HG03103 (cell line): ENCODE measurements around the gene SNTA1.
"Not testable (repeated sequence)": the region's sequence is repeated elsewhere in the genome, so short reads cannot be mapped to it uniquely, and the experiment has no call there.

Experiments used
- ATAC-seq: cut with Tn5 transposase; IDR thresholded peaks from one replicate; pipeline ENCODE4 v1.9.1; 2021; ENCODE audit warnings: low read depth; ENCODE audit not compliant: unreplicated experiment

SNTA1 gene

DNA sequence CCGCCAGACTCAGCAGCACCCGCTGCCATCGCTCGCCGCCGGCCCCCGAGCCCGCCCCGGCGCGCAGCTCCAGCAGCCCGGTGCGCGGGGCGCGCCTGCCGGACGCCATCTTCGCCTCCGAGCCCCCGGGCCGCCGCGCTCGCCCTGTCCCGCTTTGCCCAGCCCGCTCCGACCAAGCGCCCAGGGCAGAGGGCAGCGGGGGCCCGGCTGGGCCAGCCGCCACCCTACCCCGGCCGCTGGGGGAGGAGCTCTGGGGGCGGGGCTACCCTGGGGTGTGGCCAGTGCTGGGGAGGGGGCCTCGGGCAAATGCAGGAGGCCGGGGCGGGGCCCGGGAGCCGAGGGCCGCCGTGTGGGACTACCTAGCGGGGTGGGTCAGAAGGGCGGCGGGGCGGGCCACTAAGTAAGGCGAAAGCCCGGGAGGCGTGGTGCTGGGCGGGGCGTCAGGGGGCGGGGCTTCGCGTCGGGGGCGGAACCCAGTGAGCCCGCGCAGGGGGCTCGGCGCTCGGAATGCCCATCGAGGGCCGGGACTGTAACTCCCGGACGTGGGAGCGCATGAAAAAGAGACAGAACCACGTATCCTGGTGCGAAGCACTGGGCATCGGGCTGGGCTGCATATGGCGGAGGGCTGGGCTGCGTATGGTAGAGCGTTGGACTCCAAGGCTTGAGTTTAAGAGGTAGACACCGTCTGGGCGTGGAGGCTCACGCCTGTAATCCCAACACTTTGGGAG, at the start of gene SNTA1:
Gene SNTA1 (minus strand): TSS at position 252 of the 728 bp plus-strand sequence. CDS start 143 bp downstream, at position 109.
- peak; percentile 66 for ATAC-seq

DNA sequence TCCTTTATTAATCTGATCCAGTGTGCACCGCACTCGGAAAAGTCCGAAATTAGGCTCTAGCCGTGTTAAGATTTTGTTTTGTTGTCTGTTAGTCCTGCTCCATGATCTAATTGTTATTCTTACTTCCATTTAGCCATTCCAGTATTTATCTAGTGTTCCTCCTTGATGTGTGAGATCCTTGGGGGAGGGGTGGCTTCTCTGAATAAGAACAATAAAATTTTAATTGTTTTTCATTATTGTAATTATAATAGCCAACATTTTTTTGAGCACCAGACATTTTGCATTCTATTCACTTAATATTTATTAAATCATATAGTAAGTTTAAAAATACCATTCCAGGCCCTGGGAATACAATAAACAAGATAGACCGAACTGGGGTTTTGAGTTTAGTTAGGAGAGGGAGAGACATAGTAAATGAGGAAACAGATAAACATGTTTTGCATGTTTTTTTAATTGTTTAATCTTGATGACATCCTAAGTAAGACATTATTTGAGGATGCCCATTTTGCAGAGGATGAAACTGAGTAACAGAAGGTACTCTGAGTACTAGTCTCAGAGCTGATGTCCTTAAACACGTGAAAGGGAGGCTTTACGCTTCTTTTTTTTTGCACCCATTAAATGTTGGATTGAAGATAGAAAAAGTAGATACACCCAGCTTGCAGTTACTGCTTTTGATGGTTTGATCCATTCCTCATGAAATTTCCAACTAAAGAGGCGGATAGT, 47.5 kb upstream of the SNTA1 start:
- no peak for ATAC-seq

DNA sequence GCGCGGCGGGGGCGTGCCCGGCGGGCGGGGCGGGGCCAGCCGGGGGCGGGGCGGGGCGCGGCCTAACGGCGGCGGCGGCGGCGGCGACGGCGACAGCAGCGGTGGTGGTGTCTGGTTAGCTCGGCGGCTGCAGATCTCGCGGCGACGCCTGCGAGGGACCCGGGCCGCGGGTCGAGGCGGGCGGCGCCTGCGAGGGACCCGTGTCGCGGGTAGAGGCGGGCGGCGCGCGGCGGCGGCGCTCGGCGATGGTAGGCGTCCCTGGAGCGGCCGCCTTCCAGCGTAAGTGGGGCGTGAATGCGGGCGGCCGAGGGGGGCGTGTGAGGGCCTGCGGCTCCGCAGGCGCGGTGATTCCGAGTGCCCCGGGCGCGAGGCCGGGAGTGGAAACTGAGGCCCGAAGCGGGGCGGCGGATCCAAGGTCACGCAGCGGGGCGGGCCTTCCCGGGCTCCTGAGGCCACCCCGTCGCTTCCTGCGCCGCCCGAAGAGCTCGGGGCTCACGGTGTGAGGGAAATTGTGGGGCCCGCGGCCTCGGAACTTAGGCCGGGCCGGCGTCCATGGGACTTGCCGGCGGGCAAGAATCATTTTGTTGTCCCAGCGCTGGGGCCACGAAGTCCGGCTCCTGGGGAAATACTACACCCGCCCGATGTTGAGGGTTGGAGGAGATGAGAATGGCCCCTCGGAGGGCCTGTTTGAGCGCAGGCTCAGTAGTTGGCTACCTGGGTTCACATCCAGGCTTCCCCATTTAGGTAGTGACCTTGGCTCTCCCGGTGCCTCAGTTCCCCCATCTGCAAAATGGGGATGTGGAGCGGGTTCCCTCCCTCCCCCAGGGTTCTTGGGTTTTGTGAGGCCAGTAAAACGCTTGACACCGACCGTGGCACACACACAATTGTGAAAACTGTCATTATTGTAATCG, 46.7 kb upstream of the SNTA1 start, which contains the start of gene CBFA2T2:
Gene CBFA2T2 (plus strand): TSS at position 74 of the 911 bp plus-strand sequence. CDS start 172 bp downstream, at position 246.
- peak; percentile 45 for ATAC-seq

DNA sequence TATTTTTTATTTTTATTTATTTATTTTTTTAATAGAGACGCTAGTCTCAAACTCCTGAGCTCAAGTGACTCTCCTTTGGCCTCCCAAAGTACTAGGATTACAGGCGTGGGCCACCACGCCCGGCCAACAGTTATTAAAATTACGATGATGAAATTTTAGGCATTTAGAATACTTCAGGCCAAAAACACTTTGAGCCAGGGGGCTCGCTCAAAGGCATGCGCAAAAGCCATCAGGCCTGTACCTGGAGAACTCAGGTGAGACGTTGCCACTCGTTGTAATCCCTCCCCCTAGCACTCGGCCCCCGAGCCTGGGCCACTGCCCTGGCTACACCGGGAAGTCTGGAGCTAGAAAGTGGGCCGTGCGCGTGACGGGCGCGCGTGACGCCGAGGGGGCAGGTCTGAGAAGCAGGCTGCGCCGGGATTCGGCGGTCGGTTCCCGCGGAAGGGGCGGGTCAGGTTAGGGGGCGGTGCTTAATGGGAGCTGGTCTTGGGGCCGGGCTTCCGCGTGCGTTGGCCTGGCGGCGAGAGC, 46.0 kb upstream of the SNTA1 start:
- peak; percentile 92 for ATAC-seq

DNA sequence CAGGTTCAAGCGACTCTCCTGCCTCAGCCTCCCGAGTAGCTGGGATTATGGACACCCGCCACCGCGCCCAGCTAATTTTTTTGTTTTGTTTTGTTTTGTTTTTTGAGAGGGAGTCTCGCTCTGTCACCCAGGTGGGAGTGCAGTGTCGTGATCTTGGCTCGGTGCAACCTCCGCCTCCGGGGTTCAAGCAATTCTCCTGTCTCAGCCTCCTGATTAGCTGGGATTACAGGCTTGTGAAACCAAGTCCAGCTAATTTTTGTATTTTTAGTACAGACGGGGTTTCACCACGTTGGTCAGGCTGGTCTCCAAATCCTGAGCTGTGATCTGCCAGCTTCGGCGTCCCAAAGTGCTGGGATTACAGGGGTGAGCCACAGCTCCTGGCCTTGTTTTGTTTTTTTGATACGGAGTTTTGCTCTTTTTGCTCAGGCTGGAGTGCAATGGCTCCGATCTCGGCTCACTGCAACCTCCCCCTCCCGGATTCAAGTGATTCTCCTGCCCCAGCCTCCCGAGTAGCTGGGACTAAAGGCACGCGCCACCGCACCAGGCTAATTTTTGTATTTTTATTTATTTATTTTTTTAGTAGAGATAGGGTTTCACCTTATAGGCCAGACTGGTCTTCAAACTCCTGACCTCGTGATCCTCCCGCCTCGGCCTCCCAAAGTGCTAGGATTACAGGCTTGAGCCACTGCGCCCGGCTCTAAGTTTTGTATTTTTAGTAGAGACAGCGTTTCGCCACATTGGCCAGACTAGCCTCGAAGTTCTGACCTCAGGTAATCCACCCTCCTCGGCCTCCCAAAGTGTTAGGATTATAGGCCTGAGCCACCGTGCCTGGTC, 45.3 kb upstream of the SNTA1 start:
- ATAC-seq = not testable (repeated sequence)

DNA sequence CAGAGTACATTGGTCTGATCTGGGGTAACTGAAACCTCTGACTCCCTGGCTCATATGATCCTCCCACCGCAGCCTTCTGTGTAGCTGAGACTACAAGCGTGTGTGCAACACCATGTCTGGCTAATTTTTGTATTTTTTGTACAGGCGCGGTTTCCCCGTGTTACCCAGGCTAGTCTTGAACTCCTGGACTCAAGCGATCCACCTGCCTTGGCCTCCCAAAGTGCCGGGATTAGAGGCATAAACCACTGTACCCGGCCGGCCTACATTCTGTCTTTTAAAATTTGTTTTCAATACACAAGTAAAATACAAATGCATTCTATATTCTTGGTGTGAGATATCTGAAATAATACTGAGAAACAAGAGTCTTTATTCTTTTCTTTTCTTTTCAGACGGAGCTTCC, 44.6 kb upstream of the SNTA1 start:
- no peak for ATAC-seq

DNA sequence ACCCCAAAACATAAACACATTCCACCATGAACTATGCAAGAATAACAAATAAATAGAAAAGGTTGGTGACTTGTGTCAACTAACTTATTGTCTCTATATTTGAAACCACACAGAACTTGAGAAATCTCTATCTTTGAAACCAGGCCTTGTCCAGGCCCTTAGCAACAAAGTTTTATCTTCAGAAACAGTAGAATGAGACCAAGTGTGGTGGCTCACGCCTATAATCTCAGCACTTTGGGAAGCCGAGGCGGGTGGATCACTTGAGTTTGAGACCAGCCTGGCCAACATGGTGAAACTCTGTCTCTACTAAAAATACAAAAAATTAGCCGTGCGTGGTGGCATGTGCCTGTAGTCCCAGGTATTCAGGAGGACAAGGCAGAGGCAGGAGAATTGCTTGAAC, 39.6 kb upstream of the SNTA1 start:
- ATAC-seq = not testable (repeated sequence)

DNA sequence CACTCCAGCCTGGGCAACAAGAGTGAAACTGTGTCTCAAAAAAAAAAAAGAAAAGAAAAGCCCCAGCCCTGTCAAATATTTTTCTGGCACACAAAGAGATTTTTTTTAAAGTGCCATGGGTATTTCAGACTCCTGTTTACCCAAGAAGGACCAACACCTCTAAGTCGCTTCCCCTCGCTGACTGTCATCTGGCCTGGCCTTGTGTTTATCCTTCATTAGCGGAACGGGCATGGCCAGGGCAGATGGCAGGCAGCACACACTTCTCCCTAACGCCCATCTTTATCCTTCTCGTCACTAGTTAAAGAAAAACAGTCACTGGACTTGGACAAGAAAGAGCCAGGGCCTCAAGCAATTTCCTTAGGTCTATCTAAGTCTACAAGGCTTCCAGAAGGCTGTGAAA, 39.0 kb upstream of the SNTA1 start:
- ATAC-seq = no peak

DNA sequence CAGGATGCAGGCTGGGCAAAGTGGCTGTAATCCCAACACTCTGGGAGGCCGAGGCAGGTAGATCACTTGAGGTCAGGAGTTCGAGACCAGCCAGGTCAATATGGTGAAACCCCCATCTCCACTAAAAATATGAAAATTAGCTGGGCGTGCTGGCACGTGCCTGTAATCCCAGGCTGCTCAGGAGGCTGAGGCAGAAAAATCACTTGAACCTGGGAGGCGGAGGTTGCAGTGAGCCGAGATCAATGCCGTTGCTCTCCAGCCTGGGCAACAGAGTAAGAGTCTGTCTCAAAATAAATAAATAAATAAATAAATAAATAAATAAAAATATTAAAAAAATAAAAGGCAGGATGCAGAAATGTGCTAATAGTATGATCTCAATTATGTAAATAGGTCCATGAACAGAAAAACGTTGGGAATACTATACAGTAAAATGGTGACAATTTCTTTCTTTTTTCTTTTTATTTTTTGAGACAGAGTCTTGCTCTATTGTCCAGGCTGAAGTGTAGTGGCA, 37.9 kb upstream of the SNTA1 start:
- no peak for ATAC-seq

DNA sequence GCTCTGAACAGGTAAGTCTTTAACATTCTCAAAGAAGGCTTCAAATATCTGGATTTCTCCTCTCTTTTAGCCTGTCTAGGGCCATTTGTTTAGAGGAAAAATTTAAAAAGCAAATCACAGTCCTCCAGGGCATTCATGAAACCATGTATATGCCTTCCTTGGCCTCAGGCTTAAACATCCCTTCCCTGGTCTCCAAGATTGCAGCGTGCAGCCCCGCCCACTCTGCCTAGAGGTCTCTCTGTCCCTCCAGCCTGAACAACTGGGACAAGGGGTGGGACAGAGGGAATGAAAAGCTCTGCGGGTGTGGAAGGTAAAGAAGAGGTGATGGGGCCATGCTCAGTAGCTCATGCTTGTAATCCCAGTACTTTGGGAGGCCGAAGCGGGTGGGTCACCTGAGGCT, 36.5 kb upstream of the SNTA1 start:
- ATAC-seq = no peak

DNA sequence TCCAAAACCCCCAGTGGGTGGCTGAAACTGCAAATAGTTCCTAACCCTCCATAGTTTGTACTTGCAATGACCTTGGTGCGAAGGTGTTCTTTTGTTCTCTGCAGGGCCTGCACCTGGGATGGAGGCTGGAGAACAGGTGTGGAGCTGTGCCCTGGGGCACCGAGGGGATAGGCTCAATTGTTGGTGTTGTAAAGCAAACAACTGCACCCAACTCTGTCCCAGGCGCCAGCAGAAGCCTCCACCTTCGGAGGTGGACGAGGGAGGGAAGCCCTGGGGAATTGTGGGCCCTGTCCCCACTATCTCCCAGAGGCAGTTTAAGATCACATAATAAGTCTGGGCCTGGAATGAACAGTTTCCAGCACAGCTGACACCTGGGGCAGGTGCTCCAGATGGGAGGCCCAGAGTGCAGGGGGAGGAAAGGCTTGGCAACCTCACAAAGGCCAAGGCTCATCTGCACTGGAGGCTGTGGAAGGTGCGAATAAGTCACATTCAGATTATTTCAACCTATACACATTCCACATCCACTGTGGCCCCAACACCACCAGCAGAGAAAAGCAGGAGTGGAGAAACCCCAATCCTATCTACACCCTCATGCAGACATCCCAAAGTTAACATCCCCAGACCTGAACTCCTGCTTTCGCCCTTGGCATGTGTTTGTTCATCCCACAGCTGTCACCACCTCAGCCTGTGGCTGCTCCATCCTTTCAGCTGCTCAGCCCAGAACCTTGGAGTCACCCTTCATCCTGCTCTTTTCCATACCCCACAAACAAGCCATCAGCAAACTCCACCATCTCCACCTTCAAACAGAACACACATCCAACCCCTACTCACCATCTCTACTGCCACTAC, 34.0 kb upstream of the SNTA1 start:
- no peak for ATAC-seq

DNA sequence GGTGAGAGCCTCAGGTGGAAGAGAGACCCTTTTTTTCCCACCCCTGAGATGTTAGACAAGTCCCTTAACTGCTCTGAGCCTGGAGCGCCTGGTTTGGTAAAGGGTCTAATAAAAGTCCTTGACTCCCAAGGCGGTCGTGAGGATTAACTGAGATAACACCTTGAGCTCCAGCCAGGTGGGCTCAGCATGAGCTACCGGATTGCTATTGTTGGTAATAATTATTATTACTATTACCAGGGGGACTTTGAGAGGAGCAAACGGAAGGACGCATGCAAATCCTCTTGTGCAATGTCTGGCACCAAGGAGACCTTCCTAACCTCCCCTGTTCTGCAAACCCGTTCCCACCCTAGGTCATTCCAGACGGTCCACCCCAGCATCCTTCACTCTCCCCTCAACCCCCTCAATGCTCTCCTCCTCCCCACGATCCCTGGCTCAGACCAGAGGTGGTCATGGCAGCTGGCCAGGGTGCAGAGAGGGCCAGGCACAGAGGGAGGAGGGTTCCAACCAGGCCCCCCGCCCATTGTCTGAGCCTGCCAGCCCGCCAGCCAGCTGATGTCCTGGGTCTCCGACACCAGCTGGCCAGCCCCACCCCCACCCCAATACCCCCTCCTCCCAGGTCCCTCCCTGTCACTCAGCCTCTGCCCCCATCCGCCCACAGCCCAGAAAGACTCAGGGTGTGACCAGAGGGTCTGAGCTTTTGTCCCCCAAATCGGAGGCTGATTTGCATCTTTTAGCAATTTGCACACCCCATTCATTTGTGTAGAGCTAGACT, 32.0 kb upstream of the SNTA1 start:
- no peak for ATAC-seq

DNA sequence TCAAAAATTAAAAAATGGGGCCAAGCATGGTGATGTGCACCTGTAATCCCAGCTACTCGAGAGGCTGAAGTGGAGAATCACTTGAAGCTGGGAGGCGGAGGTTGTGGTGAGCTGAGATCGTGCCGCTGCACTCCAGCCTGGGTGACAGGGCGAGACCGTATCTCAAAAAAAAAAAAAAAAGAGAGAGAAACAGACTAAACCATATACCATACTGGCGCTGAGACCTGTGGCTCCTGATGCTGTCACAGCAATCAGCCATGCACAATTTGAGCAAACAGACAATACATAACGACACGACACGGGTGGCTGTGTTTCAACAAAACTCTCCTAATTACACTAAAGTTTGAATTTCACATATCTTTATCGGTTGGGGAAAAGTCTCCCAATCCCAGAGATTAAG, 31.4 kb upstream of the SNTA1 start:
- ATAC-seq = no peak

DNA sequence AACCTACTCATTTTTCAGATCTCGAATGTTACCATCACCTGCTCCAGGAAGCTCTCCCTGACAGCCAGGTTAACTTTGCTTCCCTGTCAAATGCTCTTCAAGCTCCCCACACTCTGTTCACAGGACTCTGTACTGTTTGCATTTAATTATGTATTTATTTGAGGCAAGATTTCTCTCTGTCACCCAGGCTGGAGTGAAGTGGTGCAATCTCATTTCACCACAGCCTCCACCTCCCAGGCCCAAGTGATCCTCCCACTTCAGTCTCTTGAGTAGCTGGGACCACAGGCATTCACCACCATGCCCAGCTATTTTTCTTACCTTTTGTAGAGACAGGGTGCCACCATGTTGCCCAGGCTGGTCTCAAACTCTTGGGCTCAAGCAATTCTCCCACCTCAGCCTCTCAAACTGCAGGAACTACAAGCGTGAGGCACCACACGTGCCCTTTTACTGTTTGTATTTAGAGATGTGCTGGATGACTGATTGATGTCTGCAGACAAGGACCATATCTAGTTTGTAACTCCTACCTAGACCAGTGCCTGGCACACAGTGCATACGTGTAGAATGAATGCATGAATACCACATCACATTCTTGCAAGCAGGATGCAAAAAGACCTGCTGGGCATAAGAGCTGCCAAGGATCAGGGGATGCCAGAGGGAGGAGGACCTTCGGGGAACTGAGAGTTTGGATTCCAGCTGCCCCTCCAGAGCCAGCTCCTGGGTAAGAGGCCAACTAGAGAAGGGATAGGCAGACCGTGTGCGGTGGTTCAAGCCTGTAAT, 30.7 kb upstream of the SNTA1 start:
- ATAC-seq = no peak

DNA sequence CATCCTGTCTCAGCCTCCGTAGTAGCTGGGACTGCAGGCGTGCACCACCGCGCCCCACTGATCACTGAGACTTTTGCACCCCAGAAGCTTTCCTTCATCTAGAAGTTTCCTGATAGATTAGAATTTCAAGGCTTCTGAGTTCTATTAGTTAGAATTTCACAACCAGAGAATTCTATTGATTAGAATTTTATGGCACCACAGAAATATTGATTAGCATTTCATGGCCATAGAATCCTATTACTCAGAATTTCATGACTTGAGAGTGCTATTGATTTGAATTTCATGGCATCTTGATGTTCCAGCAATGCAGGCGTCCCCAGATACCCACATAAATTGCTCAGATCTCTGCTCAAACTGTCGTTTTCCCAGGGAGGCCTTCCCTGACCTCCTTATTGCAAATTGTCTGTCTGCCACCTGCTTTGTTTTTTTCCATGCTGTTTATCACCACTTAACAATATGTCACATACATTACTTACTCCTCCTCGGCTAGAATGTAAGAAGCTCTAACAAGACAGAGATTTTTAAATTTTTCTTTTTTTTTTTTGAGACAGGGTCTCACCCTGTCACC, 29.4 kb upstream of the SNTA1 start:
- no peak for ATAC-seq

DNA sequence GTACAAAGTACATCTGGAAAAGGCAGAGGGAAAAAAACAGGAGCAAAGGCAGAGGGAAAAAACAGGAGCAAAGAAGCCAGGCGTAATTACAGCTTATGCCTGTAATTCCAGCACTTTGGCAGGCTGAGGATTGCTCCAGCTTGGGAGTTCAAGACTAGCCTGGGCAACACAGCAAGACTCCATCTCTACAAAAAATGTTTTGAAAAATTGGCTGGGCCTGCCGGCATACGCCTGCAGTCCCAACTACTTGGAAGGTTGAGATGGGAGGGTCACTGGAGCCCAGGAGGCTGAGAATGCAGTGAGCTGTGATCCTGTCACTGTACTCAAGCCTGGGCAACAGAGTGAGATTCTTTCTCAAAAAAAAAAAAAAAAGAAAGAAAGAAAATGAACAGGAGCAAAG, 27.3 kb upstream of the SNTA1 start:
- ATAC-seq = no peak

DNA sequence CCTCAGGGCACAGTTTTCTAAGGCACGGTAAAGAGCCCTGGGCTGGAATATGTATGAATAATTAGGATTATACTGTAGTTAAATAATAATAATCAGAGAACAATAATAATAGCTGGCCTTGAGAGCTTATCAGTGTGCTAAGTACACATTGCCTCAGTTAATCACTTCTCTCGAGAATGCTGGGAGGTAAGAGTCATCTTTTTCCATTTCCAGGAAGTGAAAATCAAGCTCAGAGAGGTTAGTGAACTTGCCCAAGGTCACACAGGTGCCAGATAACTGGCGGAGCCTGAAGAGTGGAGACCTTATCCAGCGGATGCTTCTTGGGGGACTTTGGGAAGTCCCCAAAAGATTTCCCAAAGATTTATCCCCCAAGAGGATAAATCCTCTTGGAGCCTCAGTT, 26.9 kb upstream of the SNTA1 start:
- ATAC-seq = no peak
